Measurements from ENCODE around the gene SREK1IP1.

The SREK1IP1 gene

GRCh38 chr5:64768358-64769312 lies at the start of gene SREK1IP1, which contains the start of gene CWC27:
Gene SREK1IP1 (minus strand): TSS chr5:64768691. CDS start chr5:64768517, 174 bp downstream.
Gene CWC27 (plus strand): TSS chr5:64768930. CDS start chr5:64769147, 217 bp downstream.
- peak; percentile 61 for DNase-seq (ENCODE audit: low read depth)

- no peak for DNase-seq (ENCODE audit: low read depth)
These were observed 49.8 kb upstream of the SREK1IP1 start for GRCh38 chr5:64818245-64818644.

- DNase-seq (ENCODE audit: low read depth): no peak
These were observed 45.6 kb upstream of the SREK1IP1 start for GRCh38 chr5:64814073-64814472.

GRCh38 chr5:64811050-64811640 lies 42.7 kb upstream of the SREK1IP1 start:
- no peak for DNase-seq (ENCODE audit: low read depth)

GRCh38 chr5:64807520-64807919 lies 39.0 kb upstream of the SREK1IP1 start:
- DNase-seq (ENCODE audit: low read depth): no peak

- DNase-seq (ENCODE audit: low read depth): no peak
These were observed 38.0 kb upstream of the SREK1IP1 start for GRCh38 chr5:64806537-64806936.

GRCh38 chr5:64800926-64801325 lies 32.4 kb upstream of the SREK1IP1 start:
- no peak for DNase-seq (ENCODE audit: low read depth)

GRCh38 chr5:64796301-64796700 lies 27.8 kb upstream of the SREK1IP1 start:
- DNase-seq (ENCODE audit: low read depth): no peak

- no peak for DNase-seq (ENCODE audit: low read depth)
These were observed 25.7 kb upstream of the SREK1IP1 start for GRCh38 chr5:64794053-64794770.

GRCh38 chr5:64792469-64792868 lies 24.0 kb upstream of the SREK1IP1 start:
- no peak for DNase-seq (ENCODE audit: low read depth)

- no peak for DNase-seq (ENCODE audit: low read depth)
These were observed 21.7 kb upstream of the SREK1IP1 start for GRCh38 chr5:64790210-64790609.

GRCh38 chr5:64789457-64789856 lies 21.0 kb upstream of the SREK1IP1 start:
- DNase-seq (ENCODE audit: low read depth): no peak

- DNase-seq (ENCODE audit: low read depth): no peak
These were observed 19.7 kb upstream of the SREK1IP1 start for GRCh38 chr5:64788156-64788555.

GRCh38 chr5:64786372-64786771 lies 17.9 kb upstream of the SREK1IP1 start:
- no peak for DNase-seq (ENCODE audit: low read depth)

GRCh38 chr5:64784451-64785025 lies 16.0 kb upstream of the SREK1IP1 start:
- DNase-seq (ENCODE audit: low read depth): peak; percentile 33

GRCh38 chr5:64775291-64775690 lies 6.8 kb upstream of the SREK1IP1 start:
- no peak for DNase-seq (ENCODE audit: low read depth)

GRCh38 chr5:64773533-64773932 lies 5.0 kb upstream of the SREK1IP1 start:
- DNase-seq (ENCODE audit: low read depth): no peak

GRCh38 chr5:64771736-64772135 lies 3.2 kb upstream of the SREK1IP1 start:
- DNase-seq (ENCODE audit: low read depth): no peak

GRCh38 chr5:64769855-64770254 lies 1.4 kb upstream of the SREK1IP1 start:
- DNase-seq (ENCODE audit: low read depth): no peak

GRCh38 chr5:64767959-64768357 lies 533 bp downstream of the SREK1IP1 start:
- DNase-seq (ENCODE audit: low read depth): no peak

GRCh38 chr5:64766941-64767340 lies 1.6 kb downstream of the SREK1IP1 start:
- DNase-seq (ENCODE audit: low read depth): no peak

- no peak for DNase-seq (ENCODE audit: low read depth)
These were observed 2.5 kb downstream of the SREK1IP1 start for GRCh38 chr5:64765804-64766504.

Data from stimulated activated CD8-positive, alpha-beta memory T cell treated with anti-CD3 and anti-CD28 coated beads, Interleukin-4, amount 100 ng/mL, for 24 hours (primary cell).